GM18868 (cell line): ENCODE results near the gene NME3.

Experiments used
- ATAC-seq: cut with Tn5 transposase; IDR thresholded peaks from one replicate; pipeline ENCODE4 v1.9.1; 2021; ENCODE audit warnings: mild to moderate bottlenecking, moderate library complexity; ENCODE audit not compliant: unreplicated experiment

Gene NME3

GRCh38 chr16:1729445-1729844, 41.9 kb downstream of the NME3 start:
- no peak for ATAC-seq

DNA sequence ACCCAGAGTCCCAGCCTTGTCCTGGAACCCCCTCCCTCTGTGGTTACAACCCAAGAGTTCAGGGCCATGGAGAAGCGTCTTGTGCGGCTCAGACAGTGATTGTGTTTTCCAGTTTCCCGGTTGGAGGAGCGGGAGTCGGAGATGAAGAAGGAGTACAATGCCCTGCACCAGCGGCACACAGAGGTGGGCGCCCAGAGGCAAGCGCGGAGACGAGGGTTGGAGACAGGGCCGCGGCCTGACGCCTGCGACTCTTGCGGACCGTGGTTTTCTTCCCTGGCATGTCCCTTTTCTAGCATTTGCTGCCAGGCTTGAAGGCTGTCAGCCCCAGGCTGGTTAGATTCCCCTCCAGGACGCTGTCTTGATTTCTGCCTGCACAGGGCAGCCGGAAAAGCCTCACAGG, 42.3 kb downstream of the NME3 start:
- ATAC-seq = no peak

DNA sequence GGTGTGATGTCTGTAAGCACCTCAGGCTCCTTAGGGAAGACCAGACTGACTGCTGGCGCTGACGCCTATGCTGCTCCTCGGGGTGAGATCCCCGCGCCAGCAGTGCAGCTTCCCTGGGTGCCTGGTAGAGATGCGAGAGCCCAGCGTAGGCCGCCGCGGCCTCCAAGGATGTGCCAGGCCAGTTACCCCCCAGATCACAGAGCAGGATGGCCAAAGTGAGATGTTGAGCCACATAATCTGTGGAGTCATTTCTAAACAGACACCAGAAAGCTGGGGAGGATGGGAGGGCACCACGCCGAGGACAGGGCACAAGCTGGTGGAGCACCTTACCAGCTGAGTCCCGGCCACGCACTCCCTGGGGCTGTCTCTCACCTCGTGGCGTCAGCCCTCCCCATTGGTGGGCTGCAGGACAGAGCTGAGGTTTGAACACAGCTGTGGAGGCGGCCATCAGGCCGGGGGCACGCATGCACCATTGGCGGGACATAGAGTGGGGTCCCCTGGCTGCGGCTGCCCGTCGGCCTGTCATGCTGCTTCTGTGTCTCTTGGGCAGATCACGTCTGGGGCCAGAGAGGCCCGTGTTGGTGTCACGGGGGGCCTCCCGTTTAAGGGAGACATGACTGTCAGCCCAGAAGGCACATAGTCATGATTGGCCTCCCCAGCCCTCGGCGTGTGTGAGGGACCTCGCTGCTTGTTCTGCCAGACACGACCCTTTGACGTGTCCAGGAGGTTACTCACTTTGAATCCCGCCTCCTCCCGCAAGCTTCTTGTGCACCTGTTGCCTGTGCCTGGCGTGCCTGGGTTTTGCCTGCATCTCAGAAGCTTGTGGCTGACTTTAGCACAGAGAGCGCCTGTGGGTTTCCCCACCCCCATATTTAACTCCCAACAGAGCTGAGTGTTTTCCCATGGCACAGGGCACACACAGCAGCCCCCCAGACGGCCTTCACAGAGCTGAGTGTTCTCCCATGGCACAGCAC, 43.4 kb downstream of the NME3 start:
- ATAC-seq = no peak

DNA sequence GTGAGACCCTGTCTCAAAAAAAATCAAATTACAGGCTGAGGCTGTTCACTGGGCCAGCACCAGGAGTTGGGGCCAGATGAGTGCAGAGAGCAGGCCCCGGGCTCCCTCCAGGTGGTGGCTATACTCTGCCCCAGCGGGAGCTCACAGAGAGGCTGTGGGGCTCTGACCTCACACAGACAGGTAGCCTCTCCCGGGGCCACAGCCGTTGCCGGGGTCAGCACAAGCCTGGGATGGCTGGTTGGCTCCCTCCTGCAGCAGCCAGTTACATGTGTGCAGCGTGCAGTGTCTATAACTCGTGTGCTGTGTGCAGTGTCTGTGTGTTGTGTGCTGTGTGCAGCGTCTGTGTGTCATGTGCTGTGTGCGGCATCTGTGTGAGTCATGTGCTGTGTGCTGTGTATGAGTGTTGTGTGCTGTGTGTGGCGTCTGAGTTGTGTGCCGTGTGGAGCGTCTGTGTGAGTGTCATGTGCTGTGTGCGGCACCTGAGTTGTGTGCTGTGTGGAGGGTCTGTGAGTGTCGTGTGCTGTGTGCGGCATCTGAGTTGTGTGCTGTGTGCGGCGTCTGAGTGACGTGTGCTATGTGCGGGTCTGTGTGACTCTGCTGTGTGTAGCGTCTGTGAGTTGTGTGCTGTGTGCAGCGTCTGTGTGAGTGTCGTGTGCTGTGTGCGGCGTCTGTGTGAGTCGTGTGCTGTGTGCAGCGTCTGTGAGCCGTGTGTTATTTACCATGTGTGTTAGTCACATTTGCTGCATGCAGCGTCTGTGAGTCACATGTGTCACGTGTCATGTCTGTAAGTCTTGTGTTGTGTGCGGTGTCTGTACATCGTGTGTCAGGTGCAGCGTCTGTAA, 44.5 kb downstream of the NME3 start:
- ATAC-seq = no peak

DNA sequence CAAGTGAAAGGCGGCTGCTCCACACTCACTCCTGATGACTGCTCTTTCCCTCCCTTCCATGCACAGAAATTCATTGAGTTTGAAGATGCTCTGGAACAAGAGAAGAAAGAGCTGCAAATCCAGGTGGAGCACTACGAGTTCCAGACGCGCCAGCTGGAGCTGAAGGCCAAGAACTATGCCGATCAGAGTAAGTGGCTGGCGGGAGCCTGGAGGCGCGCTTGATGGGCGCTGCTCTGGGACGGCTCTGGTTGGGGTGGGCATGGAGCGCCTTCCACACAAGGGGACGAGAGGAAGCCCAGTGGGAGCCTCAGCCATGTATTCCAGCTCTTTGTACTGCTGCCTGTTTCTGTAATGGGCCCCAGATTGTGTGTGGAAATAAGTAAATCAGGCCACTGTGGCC, 46.9 kb downstream of the NME3 start:
- ATAC-seq = no peak

- ATAC-seq = no peak
Observed at GRCh38 chr16:1723450-1724147, 47.7 kb downstream of the NME3 start.

- ATAC-seq = no peak
Observed at GRCh38 chr16:1721372-1721771, 50.0 kb downstream of the NME3 start.
